Measurements from ENCODE around the gene SLC6A11. TPM values are rescaled to one million over a fixed set of nuclear protein-coding genes. Genes with fewer than 3 reads are reported as not detected.

SLC6A11 gene
- total RNA-seq, 1 experiment from 2014 or later, result 0.85 TPM

GRCh38 chr3:10951295-10951926 is 135.4 kb downstream of the SLC6A11 start:
- H3K4me1 Mint-ChIP-seq, result no peaks in the 10 kb centered on the region
- H3K9me3 Mint-ChIP-seq, result no peaks in the 10 kb centered on the region
- ChIA-PET POLR2A (no interaction called here), CTCF (interaction anchor here (0.6 to 1.3 kb wide), 30 partner anchors 8 to 132 kb away, joined by 3 to 27 read pairs (median 4); partner anchors contain the start of gene SLC6A1)
- DNase-seq (ENCODE audit: low spot score), result no peak
- H3K27ac Mint-ChIP-seq, result no peak overlapping the region
- ATAC-seq, result no peak
- H3K27me3 Mint-ChIP-seq (ENCODE audit: low read depth), result no peaks in the 10 kb centered on the region; the same call in 1 of the 2 replicates
- no peaks in the 10 kb centered on the region for H3K36me3 Mint-ChIP-seq
- H3K4me3 Mint-ChIP-seq, result no peak overlapping the region
- no peak for TF ChIP-seq PRRX2 (CRISPR knock-in tag; IDR thresholded peaks at IDR 0.05)
- no peak for TF ChIP-seq NR3C1 (CRISPR knock-in tag; conservative IDR thresholded peaks at IDR 0.05; ENCODE audit: low read depth)

- Mint-ChIP-seq H3K4me3 (no peak overlapping the region), H3K9me3 (no peaks in the 10 kb centered on the region), H3K27me3 (ENCODE audit: low read depth) (no peaks in the 10 kb centered on the region; the same call in 1 of the 2 replicates), H3K36me3 (no peaks in the 10 kb centered on the region), H3K27ac (no peak overlapping the region), H3K4me1 (no peaks in the 10 kb centered on the region)
- ChIA-PET POLR2A (no interaction called here), CTCF (interaction anchor here (3.2 kb wide), 1 partner anchor 10 kb away, joined by 13 read pairs; no protein-coding TSS in a partner anchor)
- no peak for TF ChIP-seq MYBL2 (CRISPR knock-in tag; IDR thresholded peaks at IDR 0.05)
- TF ChIP-seq, protein P1, sequence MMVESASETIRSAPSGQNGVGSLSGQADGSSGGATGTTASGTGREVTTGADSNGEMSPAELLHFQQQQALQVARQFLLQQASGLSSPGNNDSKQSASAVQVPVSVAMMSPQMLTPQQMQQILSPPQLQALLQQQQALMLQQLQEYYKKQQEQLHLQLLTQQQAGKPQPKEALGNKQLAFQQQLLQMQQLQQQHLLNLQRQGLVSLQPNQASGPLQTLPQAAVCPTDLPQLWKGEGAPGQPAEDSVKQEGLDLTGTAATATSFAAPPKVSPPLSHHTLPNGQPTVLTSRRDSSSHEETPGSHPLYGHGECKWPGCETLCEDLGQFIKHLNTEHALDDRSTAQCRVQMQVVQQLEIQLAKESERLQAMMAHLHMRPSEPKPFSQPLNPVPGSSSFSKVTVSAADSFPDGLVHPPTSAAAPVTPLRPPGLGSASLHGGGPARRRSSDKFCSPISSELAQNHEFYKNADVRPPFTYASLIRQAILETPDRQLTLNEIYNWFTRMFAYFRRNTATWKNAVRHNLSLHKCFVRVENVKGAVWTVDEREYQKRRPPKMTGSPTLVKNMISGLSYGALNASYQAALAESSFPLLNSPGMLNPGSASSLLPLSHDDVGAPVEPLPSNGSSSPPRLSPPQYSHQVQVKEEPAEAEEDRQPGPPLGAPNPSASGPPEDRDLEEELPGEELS (CRISPR knock-in tag; IDR thresholded peaks at IDR 0.05), result no peak
- TF ChIP-seq, protein P2, sequence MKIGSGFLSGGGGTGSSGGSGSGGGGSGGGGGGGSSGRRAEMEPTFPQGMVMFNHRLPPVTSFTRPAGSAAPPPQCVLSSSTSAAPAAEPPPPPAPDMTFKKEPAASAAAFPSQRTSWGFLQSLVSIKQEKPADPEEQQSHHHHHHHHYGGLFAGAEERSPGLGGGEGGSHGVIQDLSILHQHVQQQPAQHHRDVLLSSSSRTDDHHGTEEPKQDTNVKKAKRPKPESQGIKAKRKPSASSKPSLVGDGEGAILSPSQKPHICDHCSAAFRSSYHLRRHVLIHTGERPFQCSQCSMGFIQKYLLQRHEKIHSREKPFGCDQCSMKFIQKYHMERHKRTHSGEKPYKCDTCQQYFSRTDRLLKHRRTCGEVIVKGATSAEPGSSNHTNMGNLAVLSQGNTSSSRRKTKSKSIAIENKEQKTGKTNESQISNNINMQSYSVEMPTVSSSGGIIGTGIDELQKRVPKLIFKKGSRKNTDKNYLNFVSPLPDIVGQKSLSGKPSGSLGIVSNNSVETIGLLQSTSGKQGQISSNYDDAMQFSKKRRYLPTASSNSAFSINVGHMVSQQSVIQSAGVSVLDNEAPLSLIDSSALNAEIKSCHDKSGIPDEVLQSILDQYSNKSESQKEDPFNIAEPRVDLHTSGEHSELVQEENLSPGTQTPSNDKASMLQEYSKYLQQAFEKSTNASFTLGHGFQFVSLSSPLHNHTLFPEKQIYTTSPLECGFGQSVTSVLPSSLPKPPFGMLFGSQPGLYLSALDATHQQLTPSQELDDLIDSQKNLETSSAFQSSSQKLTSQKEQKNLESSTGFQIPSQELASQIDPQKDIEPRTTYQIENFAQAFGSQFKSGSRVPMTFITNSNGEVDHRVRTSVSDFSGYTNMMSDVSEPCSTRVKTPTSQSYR (CRISPR knock-in tag; IDR thresholded peaks at IDR 0.05), result no peak
- TF ChIP-seq, protein P3, sequence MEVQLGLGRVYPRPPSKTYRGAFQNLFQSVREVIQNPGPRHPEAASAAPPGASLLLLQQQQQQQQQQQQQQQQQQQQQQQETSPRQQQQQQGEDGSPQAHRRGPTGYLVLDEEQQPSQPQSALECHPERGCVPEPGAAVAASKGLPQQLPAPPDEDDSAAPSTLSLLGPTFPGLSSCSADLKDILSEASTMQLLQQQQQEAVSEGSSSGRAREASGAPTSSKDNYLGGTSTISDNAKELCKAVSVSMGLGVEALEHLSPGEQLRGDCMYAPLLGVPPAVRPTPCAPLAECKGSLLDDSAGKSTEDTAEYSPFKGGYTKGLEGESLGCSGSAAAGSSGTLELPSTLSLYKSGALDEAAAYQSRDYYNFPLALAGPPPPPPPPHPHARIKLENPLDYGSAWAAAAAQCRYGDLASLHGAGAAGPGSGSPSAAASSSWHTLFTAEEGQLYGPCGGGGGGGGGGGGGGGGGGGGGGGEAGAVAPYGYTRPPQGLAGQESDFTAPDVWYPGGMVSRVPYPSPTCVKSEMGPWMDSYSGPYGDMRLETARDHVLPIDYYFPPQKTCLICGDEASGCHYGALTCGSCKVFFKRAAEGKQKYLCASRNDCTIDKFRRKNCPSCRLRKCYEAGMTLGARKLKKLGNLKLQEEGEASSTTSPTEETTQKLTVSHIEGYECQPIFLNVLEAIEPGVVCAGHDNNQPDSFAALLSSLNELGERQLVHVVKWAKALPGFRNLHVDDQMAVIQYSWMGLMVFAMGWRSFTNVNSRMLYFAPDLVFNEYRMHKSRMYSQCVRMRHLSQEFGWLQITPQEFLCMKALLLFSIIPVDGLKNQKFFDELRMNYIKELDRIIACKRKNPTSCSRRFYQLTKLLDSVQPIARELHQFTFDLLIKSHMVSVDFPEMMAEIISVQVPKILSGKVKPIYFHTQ (CRISPR knock-in tag; IDR thresholded peaks at IDR 0.05), result no peak
- no peak for TF ChIP-seq ZNF317 (CRISPR knock-in tag; IDR thresholded peaks at IDR 0.05; ENCODE audit: borderline replicate concordance, low read depth)
- TF ChIP-seq ZNF138 (CRISPR knock-in tag; conservative IDR thresholded peaks at IDR 0.05), result no peak
- TF ChIP-seq EMX1 (CRISPR knock-in tag; IDR thresholded peaks at IDR 0.05), result no peak
- TF ChIP-seq, protein P4, sequence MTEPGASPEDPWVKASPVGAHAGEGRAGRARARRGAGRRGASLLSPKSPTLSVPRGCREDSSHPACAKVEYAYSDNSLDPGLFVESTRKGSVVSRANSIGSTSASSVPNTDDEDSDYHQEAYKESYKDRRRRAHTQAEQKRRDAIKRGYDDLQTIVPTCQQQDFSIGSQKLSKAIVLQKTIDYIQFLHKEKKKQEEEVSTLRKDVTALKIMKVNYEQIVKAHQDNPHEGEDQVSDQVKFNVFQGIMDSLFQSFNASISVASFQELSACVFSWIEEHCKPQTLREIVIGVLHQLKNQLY (CRISPR knock-in tag; IDR thresholded peaks at IDR 0.05), result no peak
- no peak for TF ChIP-seq SP1 (CRISPR knock-in tag; conservative IDR thresholded peaks at IDR 0.05)
- ATAC-seq (no peak), DNase-seq (ENCODE audit: low spot score) (no peak)
Measured at GRCh38 chr3:10952525-10952924, 136.5 kb downstream of the SLC6A11 start.

GRCh38 chr3:10954740-10955139 is 138.7 kb downstream of the SLC6A11 start:
- ChIA-PET POLR2A (no interaction called here), CTCF (interaction anchor here (2.1 to 3.2 kb wide), 2 partner anchors 13 to 106 kb away, joined by 13 to 15 read pairs; no protein-coding TSS in a partner anchor)
- Mint-ChIP-seq H3K36me3 (no peaks in the 10 kb centered on the region), H3K27ac (no peak overlapping the region), H3K4me1 (no peaks in the 10 kb centered on the region), H3K27me3 (ENCODE audit: low read depth) (no peaks in the 10 kb centered on the region), H3K4me3 (no peak overlapping the region), H3K9me3 (no peaks in the 10 kb centered on the region)
- DNase-seq (ENCODE audit: low spot score) (no peak), ATAC-seq (no peak)
- no peak for TF ChIP-seq NFE2L1 (CRISPR knock-in tag; IDR thresholded peaks at IDR 0.05)
- no peak for TF ChIP-seq ZNF396 (CRISPR knock-in tag; IDR thresholded peaks at IDR 0.05; ENCODE audit: borderline replicate concordance)
- TF ChIP-seq ZNF138 (CRISPR knock-in tag; conservative IDR thresholded peaks at IDR 0.05), result no peak
- no peak for TF ChIP-seq FOXP1 (CRISPR knock-in tag; IDR thresholded peaks at IDR 0.05; ENCODE audit: borderline replicate concordance)
- TF ChIP-seq ZNF423 (CRISPR knock-in tag; IDR thresholded peaks at IDR 0.05), result no peak
- no peak for TF ChIP-seq NFATC4 (CRISPR knock-in tag; IDR thresholded peaks at IDR 0.05)
- no peak for TF ChIP-seq IRF2 (CRISPR knock-in tag; IDR thresholded peaks at IDR 0.05; ENCODE audit: borderline replicate concordance, low read depth)
- TF ChIP-seq, protein P5, sequence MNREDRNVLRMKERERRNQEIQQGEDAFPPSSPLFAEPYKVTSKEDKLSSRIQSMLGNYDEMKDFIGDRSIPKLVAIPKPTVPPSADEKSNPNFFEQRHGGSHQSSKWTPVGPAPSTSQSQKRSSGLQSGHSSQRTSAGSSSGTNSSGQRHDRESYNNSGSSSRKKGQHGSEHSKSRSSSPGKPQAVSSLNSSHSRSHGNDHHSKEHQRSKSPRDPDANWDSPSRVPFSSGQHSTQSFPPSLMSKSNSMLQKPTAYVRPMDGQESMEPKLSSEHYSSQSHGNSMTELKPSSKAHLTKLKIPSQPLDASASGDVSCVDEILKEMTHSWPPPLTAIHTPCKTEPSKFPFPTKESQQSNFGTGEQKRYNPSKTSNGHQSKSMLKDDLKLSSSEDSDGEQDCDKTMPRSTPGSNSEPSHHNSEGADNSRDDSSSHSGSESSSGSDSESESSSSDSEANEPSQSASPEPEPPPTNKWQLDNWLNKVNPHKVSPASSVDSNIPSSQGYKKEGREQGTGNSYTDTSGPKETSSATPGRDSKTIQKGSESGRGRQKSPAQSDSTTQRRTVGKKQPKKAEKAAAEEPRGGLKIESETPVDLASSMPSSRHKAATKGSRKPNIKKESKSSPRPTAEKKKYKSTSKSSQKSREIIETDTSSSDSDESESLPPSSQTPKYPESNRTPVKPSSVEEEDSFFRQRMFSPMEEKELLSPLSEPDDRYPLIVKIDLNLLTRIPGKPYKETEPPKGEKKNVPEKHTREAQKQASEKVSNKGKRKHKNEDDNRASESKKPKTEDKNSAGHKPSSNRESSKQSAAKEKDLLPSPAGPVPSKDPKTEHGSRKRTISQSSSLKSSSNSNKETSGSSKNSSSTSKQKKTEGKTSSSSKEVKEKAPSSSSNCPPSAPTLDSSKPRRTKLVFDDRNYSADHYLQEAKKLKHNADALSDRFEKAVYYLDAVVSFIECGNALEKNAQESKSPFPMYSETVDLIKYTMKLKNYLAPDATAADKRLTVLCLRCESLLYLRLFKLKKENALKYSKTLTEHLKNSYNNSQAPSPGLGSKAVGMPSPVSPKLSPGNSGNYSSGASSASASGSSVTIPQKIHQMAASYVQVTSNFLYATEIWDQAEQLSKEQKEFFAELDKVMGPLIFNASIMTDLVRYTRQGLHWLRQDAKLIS (CRISPR knock-in tag; IDR thresholded peaks at IDR 0.05; ENCODE audit: borderline replicate concordance), result no peak
- TF ChIP-seq ZNF232 (CRISPR knock-in tag; IDR thresholded peaks at IDR 0.05), result no peak
- TF ChIP-seq GRHL2 (CRISPR knock-in tag; IDR thresholded peaks at IDR 0.05; ENCODE audit: insufficient replicate concordance, severe bottlenecking), result no peak

All from WTC11 (cell line).